Myocyte (in vitro differentiated cells): ENCODE results near the gene ADAD2. TPM values are rescaled to one million over a fixed set of nuclear protein-coding genes. Genes with fewer than 3 reads are reported as not detected.
A peak's percentile ranks its signal among the peaks of the same experiment; 100 is the strongest.

Source experiments
- DNase-seq: peaks from one replicate; pipeline ENCODE4 v3.0.0-alpha.2; 2012; ENCODE audit warnings: low read depth
- total RNA-seq: library from RNA; depleted of rRNA; stranded (reverse); fragments of >200 nt; gene quantifications from 2 replicates; pipeline ENCODE4 v1.2.3, GENCODE V29; 2014

Gene ADAD2
- total RNA-seq, 1 donor from 2014 or later: not detected

- DNase-seq: no peak
Observed at GRCh38 chr16:84176192-84177053, 14.5 kb upstream of the ADAD2 start.

DNA sequence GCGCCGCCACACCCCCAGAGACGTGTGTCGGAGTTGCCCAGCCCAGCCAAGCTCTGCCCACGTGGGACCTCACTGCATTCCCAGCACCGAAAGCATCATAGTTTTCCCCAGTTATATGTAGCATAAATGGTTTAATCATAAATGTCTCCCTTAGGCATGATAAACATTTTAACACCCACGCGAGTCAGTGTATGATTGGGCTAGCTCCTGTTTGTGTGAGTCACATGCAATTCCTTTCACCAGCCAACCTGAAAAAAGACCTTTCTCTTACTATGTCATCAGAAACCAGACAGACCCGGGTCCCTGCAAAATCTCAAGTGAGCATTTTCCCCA, 13.2 kb upstream of the ADAD2 start:
- DNase-seq: no peak

DNA sequence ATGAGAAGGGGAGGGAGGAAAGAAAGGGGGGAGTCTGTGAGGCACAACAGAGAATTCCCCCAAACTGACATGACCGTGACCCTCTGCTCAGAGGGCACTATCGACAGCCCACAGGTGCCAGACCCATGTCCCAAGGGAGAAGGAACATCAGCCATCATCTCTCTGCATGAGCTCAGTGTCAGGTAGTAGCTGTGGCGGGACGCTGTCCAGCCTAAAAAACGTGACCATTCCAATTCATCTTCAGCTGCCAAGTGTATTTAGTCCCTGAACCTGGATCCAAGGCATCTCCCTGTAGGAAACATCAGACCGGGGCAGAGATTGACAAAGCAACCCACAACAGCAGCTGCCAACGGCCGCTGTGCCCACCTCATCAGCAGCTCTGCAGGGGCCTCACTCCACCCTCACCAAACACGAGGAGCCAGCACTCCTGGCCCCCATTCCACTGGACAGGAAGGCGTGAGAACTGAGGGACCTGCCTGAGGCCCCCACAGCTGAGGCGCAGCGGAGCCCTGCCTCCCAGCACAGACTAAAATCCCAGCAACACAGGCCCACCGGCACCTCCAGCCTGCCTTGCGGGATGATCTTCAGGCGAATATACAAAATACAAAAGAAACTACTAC, 12.7 kb upstream of the ADAD2 start:
- DNase-seq: no peak

DNA sequence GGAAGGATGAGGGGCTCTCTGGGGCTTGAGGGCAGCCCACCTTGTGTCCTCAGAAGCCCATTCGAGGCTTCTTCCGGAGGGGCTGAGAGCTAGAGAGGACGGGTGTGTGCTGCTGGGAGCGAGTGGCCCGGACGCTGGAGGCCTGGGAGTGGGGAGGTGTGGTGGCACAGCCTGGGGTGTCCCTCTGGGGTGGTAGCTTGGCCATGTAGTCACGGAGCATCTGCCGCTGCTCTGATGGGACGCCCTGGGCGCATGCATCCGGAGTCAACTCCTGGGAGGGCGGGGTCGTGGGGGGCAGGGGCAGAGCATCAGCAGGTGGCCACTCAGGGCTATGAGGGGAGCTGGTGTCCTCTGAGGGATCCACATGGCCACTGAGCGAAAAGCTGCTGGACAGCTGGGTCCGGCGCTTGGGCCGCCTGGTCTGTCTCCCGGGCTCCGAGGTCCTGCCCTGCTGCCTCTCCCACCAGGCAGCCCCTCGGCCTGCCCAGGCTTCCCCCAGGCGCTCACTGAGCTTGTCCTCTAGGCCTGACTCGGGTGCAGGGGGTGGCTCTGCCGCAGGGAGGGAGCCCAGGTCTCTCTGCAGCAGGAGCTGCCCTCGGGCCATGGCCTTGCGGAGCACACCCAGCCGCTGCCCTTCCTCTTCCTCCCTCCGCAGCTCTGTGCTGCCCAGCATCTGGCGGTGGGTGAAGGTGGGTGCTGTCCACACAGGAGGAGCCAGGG, 11.9 kb upstream of the ADAD2 start:
- no peak for DNase-seq

GRCh38 chr16:84179612-84180320, 11.2 kb upstream of the ADAD2 start:
- DNase-seq: no peak

DNA sequence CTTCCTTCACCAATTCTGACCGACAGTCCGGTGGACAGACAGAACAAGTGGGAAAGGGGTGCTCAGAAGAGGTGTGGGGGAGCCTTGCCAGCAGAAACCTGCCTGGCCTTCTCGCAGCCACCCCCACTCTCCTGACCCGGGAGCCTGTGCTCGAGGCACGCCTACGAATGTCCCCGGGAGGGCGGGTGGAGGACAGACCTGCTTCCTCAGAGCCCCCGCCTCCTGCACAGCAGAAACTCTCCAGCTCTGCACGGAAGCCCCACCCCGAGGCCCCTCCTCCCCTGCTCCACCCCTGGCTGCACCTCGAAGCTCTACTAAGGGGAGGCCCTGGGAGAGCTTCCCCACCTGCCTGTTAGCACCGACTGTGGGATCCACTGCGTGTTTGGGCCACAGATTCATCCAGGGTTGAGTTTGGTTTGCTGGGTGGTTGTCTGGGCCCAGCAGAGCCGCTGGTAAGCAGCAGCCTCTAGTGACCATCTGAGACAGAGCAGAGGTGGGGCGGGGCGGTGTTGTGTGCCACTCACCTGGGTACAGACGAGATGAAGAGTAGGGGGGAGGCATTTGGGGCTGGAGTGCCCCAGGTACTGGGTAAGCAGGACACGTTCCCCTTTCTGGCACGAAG, 10.3 kb upstream of the ADAD2 start:
- no peak for DNase-seq

DNA sequence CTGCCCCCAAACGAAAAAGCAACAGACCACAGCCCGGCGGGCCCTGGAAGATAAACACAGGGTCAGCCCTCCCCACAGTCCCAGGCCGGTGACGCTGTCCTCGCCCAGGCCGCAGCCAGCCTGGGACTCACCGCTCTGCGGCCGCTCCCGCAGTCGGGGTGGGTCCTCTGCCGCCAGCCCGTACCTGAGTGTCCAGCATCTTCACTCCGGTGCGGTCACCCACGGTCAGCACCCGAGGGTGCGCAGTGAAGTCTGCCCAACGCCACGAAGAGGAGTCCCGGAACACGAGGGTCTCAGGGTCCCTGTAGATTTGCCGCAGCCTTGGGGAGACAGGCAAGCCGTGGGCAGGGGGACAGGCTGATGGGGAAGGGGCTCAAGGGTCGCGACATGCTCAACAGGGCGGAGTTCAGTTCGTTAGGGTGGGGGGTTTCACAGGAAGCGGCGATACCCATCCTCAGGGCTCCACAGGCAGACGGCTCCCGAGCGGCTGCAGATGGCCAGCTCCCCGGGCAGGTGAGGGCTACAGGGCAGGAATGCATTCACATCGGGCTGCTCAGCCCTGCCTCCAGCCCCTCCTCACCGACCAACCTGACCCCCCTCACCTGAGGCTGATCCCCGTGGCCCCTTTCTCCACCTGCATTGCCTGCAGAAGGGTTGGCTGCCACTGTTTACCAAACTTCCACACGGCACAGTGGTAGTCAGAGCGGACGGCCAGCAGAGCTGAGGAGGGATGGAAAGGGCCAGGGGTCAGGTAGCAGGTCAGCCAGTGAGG, 9.6 kb upstream of the ADAD2 start:
- DNase-seq: no peak

DNA sequence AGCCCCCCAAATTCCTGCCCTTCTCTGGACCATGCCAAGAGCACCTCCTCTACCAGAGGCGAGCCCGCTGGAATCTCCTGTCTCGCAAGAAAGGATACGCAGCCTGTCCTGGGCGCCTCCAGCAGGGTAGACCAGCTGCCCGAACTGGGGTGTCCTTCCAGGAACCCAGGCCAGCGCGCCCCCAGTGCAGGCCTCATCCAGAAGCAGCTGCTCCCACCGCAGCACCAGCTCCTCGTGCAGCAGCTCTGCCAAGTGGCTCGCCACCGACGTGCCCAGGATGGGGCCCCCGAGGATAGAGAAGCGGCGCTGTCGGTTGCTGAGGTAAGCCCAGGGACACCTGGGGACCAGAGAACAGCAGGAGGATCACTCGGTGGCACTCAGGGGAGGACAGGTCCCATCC, 8.9 kb upstream of the ADAD2 start:
- DNase-seq: no peak

GRCh38 chr16:84182680-84183571, 8.0 kb upstream of the ADAD2 start:
- no peak for DNase-seq

DNA sequence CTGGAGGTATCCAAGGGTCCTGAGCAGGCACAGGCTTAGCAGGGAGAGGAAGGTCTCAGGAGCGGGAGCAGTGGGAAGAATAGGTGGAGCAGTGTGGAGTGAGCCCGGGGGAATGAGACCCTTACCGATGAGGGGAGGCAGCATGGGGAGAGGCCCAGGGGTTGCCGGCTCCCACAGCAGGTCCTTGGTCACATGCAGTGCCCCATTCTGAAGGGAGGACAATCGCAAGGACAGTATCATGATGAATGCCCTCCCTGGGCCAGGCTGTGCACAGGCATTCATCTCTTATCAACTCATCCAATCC, 7.4 kb upstream of the ADAD2 start:
- no peak for DNase-seq

GRCh38 chr16:84183911-84184591, 6.9 kb upstream of the ADAD2 start:
- DNase-seq: no peak

DNA sequence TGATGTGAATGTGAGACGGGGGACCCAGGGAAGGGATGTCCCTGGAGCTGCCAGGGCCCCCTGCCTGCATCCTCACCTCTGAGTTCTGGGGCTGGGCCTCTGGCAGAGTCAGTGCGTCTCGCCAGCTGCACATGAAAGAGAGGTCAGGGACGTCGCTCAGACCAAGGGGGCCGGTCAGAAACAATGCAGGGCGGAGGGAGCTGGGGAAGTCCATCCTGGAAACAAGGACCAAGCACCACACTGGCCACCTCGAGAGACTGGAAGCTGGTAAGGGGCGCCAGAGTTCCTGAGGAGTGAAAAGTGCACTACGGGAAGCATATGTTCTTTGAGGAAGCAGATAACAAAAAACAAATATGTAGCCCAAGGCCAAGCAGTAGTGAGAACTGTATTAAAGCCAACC, 6.2 kb upstream of the ADAD2 start:
- no peak for DNase-seq

GRCh38 chr16:84186685-84187437, 4.1 kb upstream of the ADAD2 start, which contains the start of gene TAF1C:
TAF1C (minus strand) TSS chr16:84187057; CDS start chr16:84184988, 2,069 bp downstream.
- peak; percentile 96 for DNase-seq

- DNase-seq: no peak
Observed at GRCh38 chr16:84191466-84191865, 509 bp downstream of the ADAD2 start.

GRCh38 chr16:84193480-84193879, 2.5 kb downstream of the ADAD2 start:
- no peak for DNase-seq

- DNase-seq: no peak
Observed at GRCh38 chr16:84194018-84194417, 3.1 kb downstream of the ADAD2 start.

GRCh38 chr16:84194470-84195200, 3.7 kb downstream of the ADAD2 start:
- DNase-seq: no peak
